Fibroblast of upper back skin (primary cell): Measurements from ENCODE around the gene SRGAP1.
A peak's percentile ranks its signal among the peaks of the same experiment; 100 is the strongest.

ENCODE experiments used
- DNase-seq: peaks from one replicate; pipeline ENCODE4 v3.0.0-alpha.2; 2013

SRGAP1 gene

GRCh38 chr12:63968673-63969072, 124.2 kb downstream of the SRGAP1 start:
- DNase-seq: no peak

- DNase-seq: no peak
Measured at GRCh38 chr12:63976902-63977395, 132.4 kb downstream of the SRGAP1 start.

GRCh38 chr12:63977441-63977840, 132.9 kb downstream of the SRGAP1 start:
- DNase-seq: peak; percentile 43

- DNase-seq: peak; percentile 91
Measured at GRCh38 chr12:63978519-63978918, 134.0 kb downstream of the SRGAP1 start.

- no peak for DNase-seq
Measured at GRCh38 chr12:63980211-63980610, 135.7 kb downstream of the SRGAP1 start.

GRCh38 chr12:63981343-63981742, 136.8 kb downstream of the SRGAP1 start:
- DNase-seq: no peak

GRCh38 chr12:63982604-63983295, 138.2 kb downstream of the SRGAP1 start:
- no peak for DNase-seq

GRCh38 chr12:63985456-63985855, 141.0 kb downstream of the SRGAP1 start:
- DNase-seq: no peak

- DNase-seq: no peak
Measured at GRCh38 chr12:63985945-63986344, 141.4 kb downstream of the SRGAP1 start.

GRCh38 chr12:63989301-63989845, 144.9 kb downstream of the SRGAP1 start:
- peak; percentile 85 for DNase-seq

GRCh38 chr12:63990828-63991547, 146.5 kb downstream of the SRGAP1 start:
- no peak for DNase-seq

- DNase-seq: peak; percentile 78
Measured at GRCh38 chr12:63994704-63995103, 150.2 kb downstream of the SRGAP1 start.

GRCh38 chr12:63995512-63995911, 151.0 kb downstream of the SRGAP1 start:
- peak; percentile 59 for DNase-seq

GRCh38 chr12:63996556-63996955, 152.1 kb downstream of the SRGAP1 start:
- DNase-seq: no peak

GRCh38 chr12:63997198-63997597, 152.7 kb downstream of the SRGAP1 start:
- DNase-seq: peak; percentile 44

GRCh38 chr12:63998584-63998983, 154.1 kb downstream of the SRGAP1 start:
- DNase-seq: no peak

- no peak for DNase-seq
Measured at GRCh38 chr12:63999853-64000252, 155.4 kb downstream of the SRGAP1 start.

GRCh38 chr12:64001439-64001838, 156.9 kb downstream of the SRGAP1 start:
- no peak for DNase-seq

GRCh38 chr12:64004641-64005040, 160.1 kb downstream of the SRGAP1 start:
- peak; percentile 89 for DNase-seq

- DNase-seq: peak; percentile 80
Measured at GRCh38 chr12:64006211-64006825, 161.8 kb downstream of the SRGAP1 start.

GRCh38 chr12:64007853-64008252, 163.4 kb downstream of the SRGAP1 start:
- no peak for DNase-seq

GRCh38 chr12:64008596-64008995, 164.1 kb downstream of the SRGAP1 start:
- no peak for DNase-seq

GRCh38 chr12:64009321-64010068, 165.0 kb downstream of the SRGAP1 start:
- DNase-seq: no peak
